H9 (cell line): ENCODE results near the gene OSBPL10. TPM values are rescaled to one million over a fixed set of nuclear protein-coding genes. Genes with fewer than 3 reads are reported as not detected.

ENCODE experiments used
- DNase-seq: peaks from one replicate; pipeline ENCODE4 v3.0.0-alpha.2; 2017
- H2AFZ ChIP-seq: one replicate; pipeline ENCODE4 v1.6.1; 2013; ENCODE audit warnings: mild to moderate bottlenecking, low read length, control low read depth, moderate library complexity
- H2AK5ac ChIP-seq: 2 replicates; pipeline ENCODE4 v1.6.1; 2013; ENCODE audit warnings: low read length, control low read depth, mixed read lengths; ENCODE audit not compliant: insufficient read length
- H2BK120ac ChIP-seq: one replicate; pipeline ENCODE4 v1.6.1; 2013; ENCODE audit warnings: low read depth, mild to moderate bottlenecking, low read length, control low read depth, inconsistent platforms; ENCODE audit not compliant: poor library complexity, severe bottlenecking
- H2BK12ac ChIP-seq: 2 replicates; pipeline ENCODE4 v1.6.1; 2013; ENCODE audit warnings: low read length, control low read depth, mixed read lengths, low read depth; ENCODE audit not compliant: insufficient read length
- H2BK15ac ChIP-seq: 2 replicates; pipeline ENCODE4 v1.6.1; 2013; ENCODE audit warnings: low read depth, low read length, control low read depth
- H2BK20ac ChIP-seq: one replicate; pipeline ENCODE4 v1.6.1; 2013; ENCODE audit warnings: low read depth, mild to moderate bottlenecking, low read length, control low read depth, inconsistent platforms; ENCODE audit not compliant: poor library complexity, severe bottlenecking
- H2BK5ac ChIP-seq: 2 replicates; pipeline ENCODE4 v1.6.1; 2013; ENCODE audit warnings: low read length, control low read depth, mixed read lengths; ENCODE audit not compliant: insufficient read length
- H3K14ac ChIP-seq: 2 replicates; pipeline ENCODE4 v1.6.1; 2013; ENCODE audit warnings: low read length, control low read depth; ENCODE audit not compliant: insufficient read depth
- H3K18ac ChIP-seq: 2 replicates; pipeline ENCODE4 v1.6.1; 2013; ENCODE audit warnings: low read depth, mild to moderate bottlenecking, mixed read lengths, low read length, control low read depth; ENCODE audit not compliant: insufficient read length
- H3K23ac ChIP-seq: 2 replicates; pipeline ENCODE4 v1.6.1; 2013; ENCODE audit warnings: low read length, control low read depth, mixed read lengths, low read depth; ENCODE audit not compliant: insufficient read length
- H3K23me2 ChIP-seq: 2 replicates; pipeline ENCODE4 v1.6.1; 2013; ENCODE audit warnings: low read depth, mild to moderate bottlenecking, mixed read lengths, low read length, control low read depth; ENCODE audit not compliant: insufficient read length, poor library complexity, severe bottlenecking
- H3K27ac ChIP-seq: 2 replicates; pipeline ENCODE4 v1.5.1; 2013; ENCODE audit warnings: low read length, control low read depth, mixed read lengths, low read depth; ENCODE audit not compliant: insufficient read length
- H3K27me3 ChIP-seq: 2 replicates; pipeline ENCODE4 v1.6.1; 2013; ENCODE audit warnings: low read length, control low read depth, inconsistent platforms; ENCODE audit not compliant: insufficient read depth
- H3K4ac ChIP-seq: 2 replicates; pipeline ENCODE4 v1.6.1; 2013; ENCODE audit warnings: low read depth, mild to moderate bottlenecking, control low read depth, inconsistent platforms, low read length, moderate library complexity
- H3K4me1 ChIP-seq: 2 replicates; pipeline ENCODE4 v1.6.1; 2013; ENCODE audit warnings: low read length, control low read depth, inconsistent platforms; ENCODE audit not compliant: insufficient read depth
- H3K4me2 ChIP-seq: 2 replicates; pipeline ENCODE4 v1.6.1; 2013; ENCODE audit warnings: low read length, control low read depth, mixed read lengths; ENCODE audit not compliant: insufficient read length, insufficient read depth
- H3K56ac ChIP-seq: 2 replicates; pipeline ENCODE4 v1.6.1; 2013; ENCODE audit warnings: low read depth, mild to moderate bottlenecking, mixed read lengths, low read length, control low read depth; ENCODE audit not compliant: insufficient read length
- H3K79me1 ChIP-seq: 2 replicates; pipeline ENCODE4 v1.6.1; 2013; ENCODE audit warnings: low read depth, mild to moderate bottlenecking, moderate library complexity, low read length, control low read depth, inconsistent platforms; ENCODE audit not compliant: insufficient read depth, poor library complexity, severe bottlenecking
- H3K79me2 ChIP-seq: 2 replicates; pipeline ENCODE4 v1.6.1; 2013; ENCODE audit warnings: low read length, control low read depth, inconsistent platforms; ENCODE audit not compliant: insufficient read depth
- H3K9ac ChIP-seq: 2 replicates; pipeline ENCODE4 v1.6.1; 2013; ENCODE audit warnings: low read length, control low read depth, mixed read lengths; ENCODE audit not compliant: insufficient read length; ENCODE audit errors: extremely low read depth
- H3K9me3 ChIP-seq: one replicate; pipeline ENCODE4 v1.6.1; 2013; ENCODE audit warnings: low read depth, low read length, inconsistent platforms; ENCODE audit not compliant: control insufficient read depth
- H3T11ph ChIP-seq: one replicate; pipeline ENCODE4 v1.6.1; 2013; ENCODE audit warnings: mild to moderate bottlenecking, low read length, control low read depth, inconsistent platforms
- H4K20me1 ChIP-seq: one replicate; pipeline ENCODE4 v1.6.1; 2013; ENCODE audit not compliant: control insufficient read depth, insufficient read length, insufficient read depth
- H4K5ac ChIP-seq: 2 replicates; pipeline ENCODE4 v1.6.1; 2013; ENCODE audit warnings: low read depth, mild to moderate bottlenecking, mixed read lengths, low read length, control low read depth; ENCODE audit not compliant: insufficient read length
- H4K8ac ChIP-seq: replicated peaks from 2 replicates; pipeline ENCODE4 v1.6.1; 2013; ENCODE audit warnings: low read length, control low read depth, mixed read lengths, low read depth; ENCODE audit not compliant: insufficient read length
- H4K91ac ChIP-seq: 2 replicates; pipeline ENCODE4 v1.6.1; 2013; ENCODE audit warnings: low read depth, mild to moderate bottlenecking, moderate library complexity, mixed read lengths, low read length, control low read depth; ENCODE audit not compliant: insufficient read length
- H3K27ac Mint-ChIP-seq, 3 experiments: 2 replicates in 2 of 3; 3 replicates in 1 of 3; pipeline ENCODE4 v1.8.0; 2020 to 2021; ENCODE audit warnings: mixed read lengths in 3 of 3, mild to moderate bottlenecking in 1 of 3, moderate library complexity in 1 of 3
- H3K27me3 Mint-ChIP-seq: 2 replicates; pipeline ENCODE4 v1.8.0; 2021; ENCODE audit warnings: low read depth, mild to moderate bottlenecking, moderate library complexity, mixed read lengths
- H3K36me3 Mint-ChIP-seq, 3 experiments: 2 replicates in 2 of 3; 3 replicates in 1 of 3; pipeline ENCODE4 v1.8.0; 2020 to 2021; ENCODE audit warnings: low read depth in 3 of 3, mixed read lengths in 3 of 3; ENCODE audit not compliant: insufficient read depth in 1 of 3
- H3K4me1 Mint-ChIP-seq, 2 experiments: 2 replicates each; pipeline ENCODE4 v1.8.0; 2020; ENCODE audit warnings: mixed read lengths in 2 of 2
- H3K4me3 Mint-ChIP-seq, 2 experiments: 2 replicates in 1 of 2; 3 replicates in 1 of 2; pipeline ENCODE4 v1.8.0; 2020 to 2021; ENCODE audit warnings: mild to moderate bottlenecking in 2 of 2, mixed read lengths in 2 of 2, moderate library complexity in 1 of 2
- H3K9me3 Mint-ChIP-seq, 2 experiments: 2 replicates in 1 of 2; 3 replicates in 1 of 2; pipeline ENCODE4 v1.8.0; 2020; ENCODE audit warnings: mild to moderate bottlenecking in 2 of 2, mixed read lengths in 2 of 2, moderate library complexity in 1 of 2
- WGBS: extraction: QIAGEN DNeasy Blood & Tissue Kit; methylation state at CpG from one replicate; pipeline ENCODE4 v1.1.7; 2013; ENCODE audit warnings: missing lambda C conversion rate, low lambda C conversion rate, mixed read lengths; ENCODE audit not compliant: insufficient read length; ENCODE audit errors: extremely low coverage; 5-methylcytosine and 5-hydroxymethylcytosine counted together
- total RNA-seq: library from RNA; stranded (reverse); gene quantifications from 2 replicates; pipeline ENCODE4 v1.2.1, GENCODE V29; 2021
- TF ChIP-seq, protein P1 (sequence below): fragments of 200-600 bp; sonication (generic); conservative IDR thresholded peaks from 3 replicates; pipeline ENCODE4 v1.8.0; 2021; ENCODE audit warnings: antibody characterized with exemption, mild to moderate bottlenecking

OSBPL10 gene
- total RNA-seq, 1 experiment from 2014 or later, result 42.7 TPM

- Histone ChIP-seq H4K91ac (no peak overlapping the region), H3K4ac (no peak overlapping the region), H4K8ac (no peak overlapping the region), H2AFZ (no peak overlapping the region), H4K20me1 (no peaks in the 10 kb centered on the region), H2BK120ac (no peak overlapping the region), H3K9me3 (no peaks in the 10 kb centered on the region), H3K79me2 (no peaks in the 10 kb centered on the region; the same call in 1 of the 2 replicates), H2BK5ac (no peak overlapping the region), H3K27me3 (no peaks in the 10 kb centered on the region), H3K18ac (no peak overlapping the region), H3K23me2 (no peaks in the 10 kb centered on the region), H2AK5ac (no peak overlapping the region), H3K56ac (no peak overlapping the region), H3K4me1 (no peaks in the 10 kb centered on the region), H3K9ac (no peak overlapping the region), H3K14ac (no peak overlapping the region), H2BK20ac (no peak overlapping the region), H3K4me2 (no peak overlapping the region), H3K27ac (no peak overlapping the region), H3K79me1 (no peaks in the 10 kb centered on the region), H2BK12ac (no peak overlapping the region), H3K23ac (no peak overlapping the region), H4K5ac (no peak overlapping the region), H2BK15ac (no peak overlapping the region), H3T11ph (no peak overlapping the region)
- no CpG with 5 or more reads among the region's 6 CpGs for WGBS
- H3K36me3 Mint-ChIP-seq, result peaks cover 13 to 23% (median 13%) of the 10 kb centered on the region in 3 experiments
- TF ChIP-seq, protein P1, sequence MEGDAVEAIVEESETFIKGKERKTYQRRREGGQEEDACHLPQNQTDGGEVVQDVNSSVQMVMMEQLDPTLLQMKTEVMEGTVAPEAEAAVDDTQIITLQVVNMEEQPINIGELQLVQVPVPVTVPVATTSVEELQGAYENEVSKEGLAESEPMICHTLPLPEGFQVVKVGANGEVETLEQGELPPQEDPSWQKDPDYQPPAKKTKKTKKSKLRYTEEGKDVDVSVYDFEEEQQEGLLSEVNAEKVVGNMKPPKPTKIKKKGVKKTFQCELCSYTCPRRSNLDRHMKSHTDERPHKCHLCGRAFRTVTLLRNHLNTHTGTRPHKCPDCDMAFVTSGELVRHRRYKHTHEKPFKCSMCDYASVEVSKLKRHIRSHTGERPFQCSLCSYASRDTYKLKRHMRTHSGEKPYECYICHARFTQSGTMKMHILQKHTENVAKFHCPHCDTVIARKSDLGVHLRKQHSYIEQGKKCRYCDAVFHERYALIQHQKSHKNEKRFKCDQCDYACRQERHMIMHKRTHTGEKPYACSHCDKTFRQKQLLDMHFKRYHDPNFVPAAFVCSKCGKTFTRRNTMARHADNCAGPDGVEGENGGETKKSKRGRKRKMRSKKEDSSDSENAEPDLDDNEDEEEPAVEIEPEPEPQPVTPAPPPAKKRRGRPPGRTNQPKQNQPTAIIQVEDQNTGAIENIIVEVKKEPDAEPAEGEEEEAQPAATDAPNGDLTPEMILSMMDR, result no peak
- H3K27ac Mint-ChIP-seq, result peak overlapping the region in 1 of 3 experiments; percentile 92; a peak in 2 of 7 replicates
- H3K4me1 Mint-ChIP-seq, result peaks cover under 1 to 9% of the 10 kb centered on the region in 2 experiments
- H3K9me3 Mint-ChIP-seq, result peaks cover 6 to 13% of the 10 kb centered on the region in 2 experiments
- no peak overlapping the region for H3K4me3 Mint-ChIP-seq
- H3K27me3 Mint-ChIP-seq, result no peaks in the 10 kb centered on the region; the same call in 1 of the 2 replicates
- DNase-seq, result no peak
Measured at GRCh38 chr3:31710123-31710803, 270.8 kb downstream of the OSBPL10 start.
